Measurements from ENCODE around the gene EXOC6B.

The EXOC6B gene

GRCh38 chr2:72130659-72131360 lies 695.0 kb downstream of the EXOC6B start:
- TF ChIP-seq, protein P1, sequence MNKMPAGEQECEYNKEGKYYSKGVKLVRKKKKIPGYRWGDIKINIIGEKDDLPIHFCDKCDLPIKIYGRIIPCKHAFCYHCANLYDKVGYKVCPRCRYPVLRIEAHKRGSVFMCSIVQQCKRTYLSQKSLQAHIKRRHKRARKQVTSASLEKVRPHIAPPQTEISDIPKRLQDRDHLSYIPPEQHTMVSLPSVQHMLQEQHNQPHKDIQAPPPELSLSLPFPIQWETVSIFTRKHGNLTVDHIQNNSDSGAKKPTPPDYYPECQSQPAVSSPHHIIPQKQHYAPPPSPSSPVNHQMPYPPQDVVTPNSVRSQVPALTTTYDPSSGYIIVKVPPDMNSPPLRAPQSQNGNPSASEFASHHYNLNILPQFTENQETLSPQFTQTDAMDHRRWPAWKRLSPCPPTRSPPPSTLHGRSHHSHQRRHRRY (tag by site-specific recombination; IDR thresholded peaks at IDR 0.05) = no peak
- TF ChIP-seq ZNF621 (tag by site-specific recombination; IDR thresholded peaks at IDR 0.05) (no peak), ZNF133 (tag by site-specific recombination; IDR thresholded peaks at IDR 0.05) (no peak), SCRT2 (tag by site-specific recombination; IDR thresholded peaks at IDR 0.05) (no peak)

GRCh38 chr2:72129681-72130340 lies 696.0 kb downstream of the EXOC6B start:
- CTCF ChIA-PET = interaction anchor here (1.0 kb wide), 1 partner anchor 20 kb away, joined by 3 read pairs; no protein-coding TSS in a partner anchor
- peaks cover 0 to 25% of the 10 kb centered on the region in 2 experiments; a peak in 1 of 3 replicates for H3K36me3 ChIP-seq (ENCODE audit: control insufficient read depth in 2 of 2, insufficient read depth in 1 of 2, low read length in 2 of 2)
- no peaks in the 10 kb centered on the region for H3K4me1 ChIP-seq (ENCODE audit: control insufficient read depth, insufficient read depth, low read length)
- H3K9me3 ChIP-seq (ENCODE audit: control insufficient read depth, insufficient read depth, low read depth, low read length) = no peaks in the 10 kb centered on the region
- TF ChIP-seq ZIC2 (tag by site-specific recombination; IDR thresholded peaks at IDR 0.05) = peak; percentile 14; the same call in 1 of the 2 replicates
- no peak for TF ChIP-seq ZNF423 (tag by site-specific recombination; IDR thresholded peaks at IDR 0.05)
- TF ChIP-seq GLIS1 (tag by site-specific recombination; IDR thresholded peaks at IDR 0.05) = peak; percentile 74
- POLR2A ChIA-PET = no interaction called here
- H3K4me3 ChIP-seq (ENCODE audit: low read depth, low read length) = no peak overlapping the region
- no peak overlapping the region for H3K27ac ChIP-seq (ENCODE audit: extremely low read depth, low read depth, low read length)

More at GRCh38 chr2:72130659-72131360, 695.0 kb downstream of the EXOC6B start:
- ChIA-PET POLR2A (no interaction called here), CTCF (interaction anchor here (0.9 to 1.0 kb wide), 2 partner anchors 19 to 346 kb away, joined by 3 read pairs; no protein-coding TSS in a partner anchor)
- Histone ChIP-seq H3K4me3 (ENCODE audit: low read depth, low read length) (no peak overlapping the region), H3K27ac (ENCODE audit: extremely low read depth, low read depth, low read length) (no peak overlapping the region), H3K36me3 (ENCODE audit: control insufficient read depth in 2 of 2, insufficient read depth in 1 of 2, low read length in 2 of 2) (peaks cover 0 to 31% of the 10 kb centered on the region in 2 experiments; a peak in 1 of 3 replicates), H3K4me1 (ENCODE audit: control insufficient read depth, insufficient read depth, low read length) (no peaks in the 10 kb centered on the region), H3K9me3 (ENCODE audit: control insufficient read depth, insufficient read depth, low read depth, low read length) (no peaks in the 10 kb centered on the region)

DNA sequence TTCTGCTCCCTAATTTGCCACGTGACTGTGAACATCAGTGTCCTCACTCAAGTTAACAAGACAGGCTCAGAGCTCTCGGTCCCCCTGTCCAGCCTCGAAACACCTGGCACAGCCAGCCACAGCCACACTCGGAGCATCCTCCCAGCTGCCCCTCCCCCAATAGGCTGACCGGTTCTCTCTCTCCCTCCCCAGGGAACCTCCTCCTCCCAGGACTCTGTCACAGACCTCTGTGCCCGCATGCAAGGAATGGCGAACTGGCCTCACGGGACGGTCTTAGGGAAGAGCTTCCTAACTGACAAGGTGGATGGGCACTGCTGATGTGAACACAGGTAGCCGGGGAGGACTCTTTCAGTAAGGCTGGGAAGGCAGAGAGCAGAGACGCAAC lies 697.0 kb downstream of the EXOC6B start:
- POLR2A ChIA-PET = no interaction called here
- Histone ChIP-seq H3K9me3 (ENCODE audit: control insufficient read depth, insufficient read depth, low read depth, low read length) (no peaks in the 10 kb centered on the region), H3K36me3 (ENCODE audit: control insufficient read depth in 2 of 2, insufficient read depth in 1 of 2, low read length in 2 of 2) (peaks cover 0 to 20% of the 10 kb centered on the region in 2 experiments; a peak in 1 of 3 replicates), H3K27ac (ENCODE audit: extremely low read depth, low read depth, low read length) (no peak overlapping the region), H3K4me3 (ENCODE audit: low read depth, low read length) (no peak overlapping the region), H3K4me1 (ENCODE audit: control insufficient read depth, insufficient read depth, low read length) (no peaks in the 10 kb centered on the region)
- no peak for TF ChIP-seq ZNF214 (tag by site-specific recombination; IDR thresholded peaks at IDR 0.05; ENCODE audit: borderline replicate concordance)
- no peak for TF ChIP-seq ZNF362 (tag by site-specific recombination; IDR thresholded peaks at IDR 0.05)
- no peak for TF ChIP-seq ZNF404 (tag by site-specific recombination; IDR thresholded peaks at IDR 0.05)
- TF ChIP-seq ZNF23 (tag by site-specific recombination; IDR thresholded peaks at IDR 0.05; ENCODE audit: borderline replicate concordance) = no peak
- TF ChIP-seq ZSCAN30 (tag by site-specific recombination; IDR thresholded peaks at IDR 0.05) = no peak
- CTCF ChIA-PET = interaction anchor here (1.1 to 1.9 kb wide), 2 partner anchors 13 to 21 kb away, joined by 3 to 8 read pairs; no protein-coding TSS in a partner anchor

DNA sequence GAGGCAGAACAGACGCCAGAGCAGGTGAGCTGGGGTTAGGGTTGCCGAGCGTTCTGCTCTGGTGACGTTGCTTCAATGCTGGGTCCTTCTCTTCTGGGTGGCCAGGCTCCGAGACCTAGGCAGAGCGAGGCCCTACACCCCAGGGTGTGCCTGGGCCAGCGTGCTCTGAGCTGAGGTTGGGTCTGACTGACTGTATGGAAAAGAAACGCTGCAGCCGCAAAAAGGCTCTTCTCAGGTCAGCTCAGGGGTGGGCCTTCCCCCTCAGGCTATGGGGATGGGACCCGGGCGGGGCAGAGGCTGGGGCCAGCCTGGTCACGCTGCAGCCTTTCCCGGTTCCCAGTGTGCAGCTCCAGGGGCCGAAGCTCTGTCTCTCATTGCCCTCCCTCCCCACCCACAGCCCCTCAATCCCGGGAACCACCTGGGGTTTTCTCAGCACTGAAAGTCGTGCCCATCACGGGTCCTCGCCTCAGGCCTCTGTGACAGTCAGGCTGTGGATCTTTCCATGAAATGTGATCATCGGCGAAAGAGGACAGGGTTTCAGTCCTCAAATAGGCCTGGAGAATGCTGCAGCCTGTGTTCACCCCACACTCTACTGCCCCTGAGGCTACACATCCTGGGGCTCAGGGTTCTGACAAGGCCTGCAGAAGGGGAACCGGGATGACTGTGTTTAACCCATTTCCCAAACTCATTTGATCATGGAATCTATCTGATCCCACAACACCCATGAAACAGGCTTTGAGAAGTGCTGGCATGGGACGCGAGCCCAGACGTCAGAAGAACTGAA lies 697.6 kb downstream of the EXOC6B start:
- no peak overlapping the region for H3K4me3 ChIP-seq (ENCODE audit: low read depth, low read length)
- H3K9me3 ChIP-seq (ENCODE audit: control insufficient read depth, insufficient read depth, low read depth, low read length) = no peaks in the 10 kb centered on the region
- no peak for TF ChIP-seq SALL2 (tag by site-specific recombination; IDR thresholded peaks at IDR 0.05; ENCODE audit: borderline replicate concordance)
- no peak for TF ChIP-seq ZBTB17 (tag by site-specific recombination; IDR thresholded peaks at IDR 0.05)
- TF ChIP-seq ZBTB6 (tag by site-specific recombination; IDR thresholded peaks at IDR 0.05) = no peak
- TF ChIP-seq ZNF571 (tag by site-specific recombination; IDR thresholded peaks at IDR 0.05) = no peak
- TF ChIP-seq ZNF174 (tag by site-specific recombination; IDR thresholded peaks at IDR 0.05) = no peak
- H3K27ac ChIP-seq (ENCODE audit: extremely low read depth, low read depth, low read length) = no peak overlapping the region
- H3K36me3 ChIP-seq (ENCODE audit: control insufficient read depth in 2 of 2, insufficient read depth in 1 of 2, low read length in 2 of 2) = peaks cover 0 to 16% of the 10 kb centered on the region in 2 experiments; a peak in 1 of 3 replicates
- POLR2A ChIA-PET = no interaction called here
- CTCF ChIA-PET = interaction anchor here (1.1 to 1.9 kb wide), 2 partner anchors 13 to 22 kb away, joined by 3 to 8 read pairs; no protein-coding TSS in a partner anchor
- no peaks in the 10 kb centered on the region for H3K4me1 ChIP-seq (ENCODE audit: control insufficient read depth, insufficient read depth, low read length)
